Germinal center (tissue), 1 donor: Measurements from ENCODE around the gene SCN8A.
"Not testable (repeated sequence)": the region's sequence is repeated elsewhere in the genome, so short reads cannot be mapped to it uniquely, and the experiment has no call there.

Source experiments
- DNase-seq: peaks from one replicate; pipeline ENCODE4 v3.0.0; 2012; ENCODE audit warnings: mixed read lengths, low spot score

The SCN8A gene

DNA sequence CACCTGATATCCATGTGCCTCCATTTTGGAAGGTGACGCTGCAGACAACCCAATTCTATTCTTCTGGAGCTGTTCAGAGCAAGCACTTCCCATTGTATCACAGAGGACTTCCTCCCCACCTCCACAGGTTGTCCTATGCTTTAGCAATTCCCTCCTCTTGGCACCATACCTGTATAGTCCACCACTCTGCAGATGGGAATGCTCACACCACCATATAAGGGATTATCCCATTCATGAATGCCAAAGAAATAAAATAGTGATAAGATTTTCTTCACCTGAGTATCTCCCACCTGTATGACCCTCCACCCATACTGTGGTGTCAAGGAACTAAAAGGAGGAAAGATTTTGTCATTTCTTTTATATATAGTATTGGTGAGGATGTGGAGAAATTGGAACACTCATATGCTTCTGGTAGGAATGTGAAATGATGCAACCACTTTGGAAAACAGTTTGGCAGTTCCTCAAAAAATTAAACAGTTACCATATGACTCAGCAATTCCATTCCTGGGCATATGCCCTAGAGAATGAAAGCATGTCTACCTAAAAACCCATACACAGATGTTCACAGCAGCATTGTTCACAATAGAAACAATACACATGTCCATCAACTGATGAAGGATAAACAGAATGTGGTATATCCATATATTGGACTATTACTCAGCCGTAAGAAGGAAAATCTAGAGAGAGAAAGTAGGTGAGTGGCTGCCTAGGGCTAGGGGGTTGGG is 182.3 kb downstream of the SCN8A start:
- no peak for DNase-seq

DNA sequence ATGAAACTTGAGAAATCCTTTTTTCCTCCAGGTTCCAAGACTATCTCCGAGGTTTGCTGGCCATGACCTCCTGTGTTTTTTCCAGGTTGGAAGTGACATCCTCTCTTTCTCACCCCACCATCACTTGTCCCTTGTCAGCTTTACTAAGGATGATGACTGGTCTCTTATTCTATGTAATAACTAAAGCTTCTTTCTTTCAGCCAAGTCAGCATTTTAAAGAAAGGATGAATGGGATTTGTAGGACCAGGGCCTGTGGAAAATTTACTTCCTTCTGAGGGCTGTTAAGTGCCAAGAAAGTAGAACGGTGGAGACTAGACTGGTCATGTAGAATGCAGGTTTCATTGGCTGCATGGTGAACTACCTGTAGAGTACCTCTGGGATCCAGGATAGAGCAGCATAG is 183.9 kb downstream of the SCN8A start:
- DNase-seq, result no peak

DNA sequence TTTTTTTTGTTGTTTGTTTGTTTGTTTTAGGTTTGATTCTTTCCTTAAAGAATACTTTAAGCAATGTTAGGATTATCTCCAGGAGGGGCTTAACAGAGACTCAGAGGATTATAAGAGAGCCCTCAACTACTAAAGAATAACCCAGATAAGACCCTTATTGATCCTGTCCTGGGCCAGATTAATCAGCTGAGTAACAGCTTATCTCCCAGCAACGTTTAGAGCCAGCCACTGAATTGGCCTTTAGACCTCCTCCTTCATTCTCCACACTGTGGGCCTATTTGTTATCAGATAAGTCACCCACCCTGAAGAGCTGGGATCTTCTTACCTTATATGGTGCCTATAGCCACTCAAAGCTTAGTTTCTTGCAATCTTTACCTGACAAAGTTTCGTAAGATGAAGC is 186.4 kb downstream of the SCN8A start:
- DNase-seq, result no peak

DNA sequence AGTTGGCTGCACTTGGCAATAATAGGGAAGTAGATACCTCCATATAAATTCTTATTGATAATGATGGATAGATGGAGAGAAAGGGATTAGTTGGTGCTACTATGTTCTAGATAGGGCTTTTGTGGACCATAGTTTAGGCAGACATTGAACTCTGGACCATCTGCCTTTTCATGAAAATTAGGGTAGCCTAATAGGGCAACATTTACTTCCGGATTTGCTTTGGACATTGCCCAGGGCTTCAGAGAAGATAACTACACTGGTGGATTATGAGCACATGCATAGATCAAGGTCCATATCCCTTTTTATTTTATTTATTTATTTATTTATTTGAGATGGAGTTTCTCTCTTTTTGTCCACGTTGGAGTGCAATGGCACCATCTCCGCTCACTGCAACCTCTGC is 186.9 kb downstream of the SCN8A start:
- DNase-seq, result no peak

DNA sequence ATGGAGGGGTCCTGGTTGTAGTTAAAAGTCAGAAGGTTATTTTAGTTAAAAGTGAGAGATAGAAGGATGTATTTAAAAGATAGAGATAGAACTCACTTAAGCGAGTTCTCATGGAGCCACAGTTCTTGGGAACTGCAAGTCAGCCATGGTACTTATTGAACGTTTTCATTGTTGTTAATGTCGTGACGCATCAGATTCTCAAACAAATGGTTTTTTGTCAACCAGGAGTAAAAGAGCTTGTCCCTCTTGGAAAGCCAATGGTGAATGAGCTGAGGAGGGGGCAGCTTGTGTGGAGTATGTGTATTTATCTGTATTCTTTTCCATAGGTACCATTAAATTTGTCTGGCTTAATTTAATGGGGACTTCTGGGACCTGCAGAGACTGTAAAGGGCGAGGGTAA is 188.8 kb downstream of the SCN8A start:
- DNase-seq, result no peak

DNA sequence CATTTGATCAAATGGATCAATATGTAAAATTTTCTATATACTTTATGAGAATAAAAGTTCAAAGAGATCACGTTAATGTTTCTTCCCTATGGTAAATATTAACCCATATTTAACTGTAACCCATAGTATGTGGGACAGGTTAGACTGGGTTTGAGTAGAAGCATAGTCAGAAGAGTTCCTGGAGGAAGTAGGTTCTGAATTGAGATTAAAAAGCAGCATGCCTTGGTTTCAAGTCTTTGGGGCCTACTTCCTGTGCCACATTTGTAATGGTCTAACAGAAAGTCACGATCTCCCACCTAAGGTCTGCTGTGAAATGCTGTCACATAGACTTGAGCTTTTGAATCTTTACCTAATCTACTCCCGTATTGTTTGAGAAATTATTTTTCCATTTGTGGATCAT is 193.7 kb downstream of the SCN8A start:
- no peak for DNase-seq

DNA sequence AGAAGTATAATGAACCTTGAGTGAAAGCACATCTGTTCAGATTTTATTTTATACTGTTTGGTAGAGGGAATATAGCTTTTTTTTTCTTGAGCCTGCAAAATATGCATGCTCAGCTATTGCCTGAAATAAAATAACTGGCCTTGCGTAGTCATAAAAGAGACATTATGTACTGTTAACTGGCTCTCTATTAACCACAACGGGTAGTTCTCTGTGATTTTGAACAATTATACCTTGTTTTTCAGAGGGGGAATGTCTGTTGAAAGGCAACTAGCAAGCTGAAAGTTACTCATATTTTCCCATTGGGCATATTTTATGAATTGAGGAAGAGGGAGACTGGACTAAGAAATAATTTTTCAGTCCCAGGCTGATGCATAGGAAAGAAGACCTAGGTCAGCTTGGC is 194.9 kb downstream of the SCN8A start:
- no peak for DNase-seq

DNA sequence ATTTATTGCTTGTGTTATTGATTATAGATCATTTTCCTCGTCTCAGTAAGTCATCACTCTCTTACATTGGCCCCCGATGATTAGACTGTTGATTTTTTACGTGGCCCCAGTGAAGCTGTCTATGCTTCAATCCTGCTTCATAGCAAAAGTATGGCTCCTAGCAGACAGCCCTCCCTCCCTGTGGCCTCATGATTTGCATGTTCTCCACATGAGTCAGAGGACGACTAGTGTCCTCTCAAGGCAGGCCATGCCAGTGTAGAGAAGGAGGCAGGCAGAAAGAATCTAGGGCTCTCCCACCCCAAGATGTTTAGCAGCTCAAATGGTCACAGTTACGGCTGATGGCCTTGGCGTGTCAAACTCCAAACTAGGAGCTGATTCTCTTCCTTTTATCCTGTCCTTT is 197.8 kb downstream of the SCN8A start:
- DNase-seq, result no peak

DNA sequence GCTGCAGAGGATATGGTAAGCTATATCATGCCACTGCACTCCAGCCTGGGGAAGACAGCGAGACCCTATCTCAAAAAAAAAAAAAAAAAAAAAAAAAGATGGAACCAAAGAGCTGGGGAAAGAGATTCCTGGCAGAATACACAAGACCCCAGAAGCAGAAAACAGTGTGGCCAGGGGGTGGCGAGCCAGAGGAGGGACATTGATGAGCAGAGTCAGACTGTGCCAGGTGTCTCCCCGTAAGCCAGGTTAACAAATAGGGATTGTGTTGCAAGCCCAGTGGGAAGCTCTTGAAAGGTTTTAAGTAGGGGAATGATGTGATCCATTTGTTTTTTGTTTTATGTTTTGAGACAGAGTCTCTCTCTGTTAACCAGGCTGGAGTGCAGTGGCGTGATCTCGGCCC is 201.4 kb downstream of the SCN8A start:
- DNase-seq, result no peak

DNA sequence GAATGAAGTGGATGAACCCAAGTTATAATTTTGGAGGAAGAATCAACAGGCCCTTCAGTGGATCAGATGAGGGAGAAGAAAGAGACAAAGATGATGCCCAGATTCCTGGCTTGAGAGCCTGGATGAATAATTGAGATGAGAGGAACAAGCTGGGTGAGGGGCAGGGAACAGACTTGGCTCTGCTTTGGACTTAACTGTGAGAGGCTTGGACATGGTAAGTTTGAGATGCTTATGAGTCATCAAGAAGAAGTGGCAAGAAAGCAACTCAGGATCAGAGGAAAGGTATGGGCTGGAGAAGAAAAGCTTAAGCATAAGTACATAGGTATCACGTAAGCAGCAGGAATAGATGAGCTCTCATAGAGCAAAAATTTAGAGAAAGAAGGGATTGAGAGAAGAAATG is 202.2 kb downstream of the SCN8A start:
- no peak for DNase-seq

DNA sequence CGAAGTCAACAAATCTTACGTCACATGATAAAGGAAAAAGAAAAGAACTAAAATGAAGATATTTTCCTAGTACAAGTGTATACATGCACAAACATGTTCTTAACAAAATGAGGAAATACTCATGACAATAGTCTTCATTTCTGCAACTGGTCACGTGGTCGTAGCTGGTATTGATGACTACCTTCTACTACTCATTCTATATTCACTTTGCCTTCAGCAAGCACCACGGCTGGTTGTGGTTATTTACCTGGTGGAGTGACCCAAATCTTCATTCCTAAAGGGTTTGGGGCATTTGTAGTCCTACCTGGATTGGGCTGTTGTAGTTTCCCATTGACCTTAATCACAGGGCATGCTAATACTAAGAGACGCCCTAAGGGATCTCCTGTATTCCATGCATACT is 206.3 kb downstream of the SCN8A start:
- DNase-seq, result no peak

DNA sequence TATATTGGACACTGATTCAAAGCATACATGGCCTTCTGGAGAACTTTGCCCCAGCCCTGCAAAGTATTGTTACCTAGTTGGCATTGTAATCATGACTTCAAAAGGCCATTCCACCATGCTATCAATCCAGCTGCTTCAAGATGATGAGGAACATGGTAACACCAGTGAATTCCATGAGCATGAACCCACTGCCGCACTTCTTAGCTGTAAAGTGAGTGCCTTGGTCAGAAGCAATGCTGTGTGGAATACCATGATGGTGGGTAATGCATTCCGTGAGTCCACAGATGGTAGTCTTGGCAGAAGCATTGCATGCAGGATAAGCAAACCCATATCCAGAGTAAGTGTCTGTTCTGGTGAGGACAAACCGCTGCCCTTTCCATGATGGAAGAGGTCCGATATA is 207.0 kb downstream of the SCN8A start:
- not testable (repeated sequence) for DNase-seq

DNA sequence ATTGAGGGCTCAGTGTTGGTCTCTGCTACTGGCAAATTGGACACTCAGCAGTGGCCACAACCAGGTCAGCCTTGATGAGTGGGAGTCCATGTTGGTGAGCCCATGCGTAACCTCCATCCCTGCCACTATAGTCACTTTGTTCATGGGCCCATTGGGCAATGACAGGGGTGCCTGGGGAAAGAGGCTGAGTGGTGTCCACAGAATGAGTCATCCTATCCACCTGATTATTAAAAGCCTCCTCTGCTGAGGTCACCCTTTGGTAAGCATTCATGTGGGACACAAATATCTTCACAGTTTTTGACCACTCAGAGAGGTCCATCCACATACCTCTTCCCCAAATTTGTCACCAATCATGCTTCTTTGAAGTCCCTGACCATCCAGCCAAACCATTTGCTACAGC is 207.5 kb downstream of the SCN8A start:
- DNase-seq, result no peak

DNA sequence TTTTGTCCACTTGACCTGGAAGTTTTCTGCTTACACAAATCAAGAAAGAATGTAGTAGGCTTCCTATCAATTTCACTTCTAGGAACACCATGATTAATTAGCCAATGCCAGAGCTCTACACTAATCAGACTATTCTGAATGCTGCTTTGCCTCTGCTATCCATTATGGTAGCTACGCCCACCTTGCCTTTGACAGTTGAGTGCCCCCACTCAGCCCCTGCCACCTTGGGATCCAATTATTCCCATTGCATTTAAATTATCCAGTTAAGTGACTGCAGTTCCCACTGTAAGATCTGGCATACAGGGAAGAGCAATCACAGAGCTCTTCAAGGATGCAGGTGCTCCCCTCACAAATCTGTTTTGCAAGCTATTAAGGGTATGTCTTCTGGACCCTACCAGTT is 210.0 kb downstream of the SCN8A start:
- DNase-seq, result no peak

DNA sequence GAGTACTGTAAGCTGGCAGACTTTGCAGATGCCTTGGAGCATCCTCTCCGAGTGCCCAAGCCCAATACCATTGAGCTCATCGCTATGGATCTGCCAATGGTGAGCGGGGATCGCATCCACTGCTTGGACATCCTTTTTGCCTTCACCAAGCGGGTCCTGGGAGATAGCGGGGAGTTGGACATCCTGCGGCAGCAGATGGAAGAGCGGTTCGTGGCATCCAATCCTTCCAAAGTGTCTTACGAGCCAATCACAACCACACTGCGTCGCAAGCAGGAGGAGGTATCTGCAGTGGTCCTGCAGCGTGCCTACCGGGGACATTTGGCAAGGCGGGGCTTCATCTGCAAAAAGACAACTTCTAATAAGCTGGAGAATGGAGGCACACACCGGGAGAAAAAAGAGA is 215.9 kb downstream of the SCN8A start:
- no peak for DNase-seq

DNA sequence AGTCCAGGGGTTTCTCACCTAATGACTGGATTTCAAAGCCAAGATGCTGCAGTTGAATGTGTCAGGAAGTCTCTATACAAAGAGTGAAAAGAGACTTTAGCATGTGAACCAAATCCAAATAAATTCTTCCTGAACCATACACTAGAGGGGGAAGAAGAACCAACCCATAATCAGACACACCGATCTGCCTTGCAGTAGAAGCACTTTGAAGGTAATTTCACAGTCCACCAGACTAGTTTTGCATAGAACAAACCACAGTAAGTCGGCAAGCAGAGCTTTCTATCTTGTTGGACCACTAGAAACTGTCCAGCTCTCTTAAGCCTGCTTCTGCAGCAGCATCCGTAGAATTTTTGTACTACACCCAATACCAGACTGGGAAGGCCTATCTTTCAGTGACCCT is 218.2 kb downstream of the SCN8A start:
- peak; percentile 38 for DNase-seq

DNA sequence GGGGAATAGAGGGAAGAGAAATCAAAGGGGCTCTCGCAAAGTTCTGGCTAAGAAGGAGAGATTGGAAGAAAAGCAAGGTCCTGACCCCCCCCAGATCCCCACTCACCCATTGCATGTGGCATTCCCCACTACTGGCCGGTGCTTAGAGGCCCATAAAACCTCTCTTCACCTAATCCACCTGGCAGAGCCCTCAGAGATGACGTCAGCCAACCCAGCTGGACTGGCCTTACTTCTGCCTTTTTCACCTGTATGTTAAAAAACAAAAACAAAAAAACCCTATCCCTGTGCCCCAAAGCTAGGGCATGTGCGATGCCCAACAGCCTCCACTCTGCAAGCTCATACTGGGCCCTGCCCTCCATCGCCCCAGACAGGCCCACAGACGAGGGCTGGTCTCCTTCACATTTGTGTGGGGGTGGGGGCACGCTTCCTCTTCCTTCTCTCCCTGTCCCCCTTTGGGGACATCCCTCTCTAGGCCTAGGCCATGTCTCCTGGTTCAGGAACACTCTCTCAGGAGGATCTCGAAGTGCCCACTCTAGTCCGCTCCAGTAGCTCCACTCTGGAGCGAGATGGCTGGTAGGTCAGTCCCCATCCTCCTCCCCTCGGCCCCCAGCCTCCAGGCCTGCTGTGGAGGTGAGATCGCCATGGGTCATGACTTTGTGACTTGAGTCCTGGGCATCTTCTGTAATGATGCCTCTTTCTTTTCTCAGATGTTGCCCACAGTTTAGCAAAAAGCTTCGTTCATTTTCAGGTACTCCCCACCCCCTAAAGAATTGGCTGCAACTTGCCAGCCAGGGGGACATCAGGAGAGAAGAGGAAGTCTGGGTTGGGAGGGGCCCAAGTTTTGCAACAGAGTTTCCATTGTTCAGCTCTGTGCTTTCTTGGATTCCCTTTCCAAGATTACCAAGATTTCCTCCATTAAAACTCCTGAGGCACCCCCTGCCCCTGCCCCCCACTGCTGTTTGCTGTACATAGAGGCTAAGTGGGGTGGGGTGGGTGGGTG is 220.5 kb downstream of the SCN8A start:
- no peak for DNase-seq

DNA sequence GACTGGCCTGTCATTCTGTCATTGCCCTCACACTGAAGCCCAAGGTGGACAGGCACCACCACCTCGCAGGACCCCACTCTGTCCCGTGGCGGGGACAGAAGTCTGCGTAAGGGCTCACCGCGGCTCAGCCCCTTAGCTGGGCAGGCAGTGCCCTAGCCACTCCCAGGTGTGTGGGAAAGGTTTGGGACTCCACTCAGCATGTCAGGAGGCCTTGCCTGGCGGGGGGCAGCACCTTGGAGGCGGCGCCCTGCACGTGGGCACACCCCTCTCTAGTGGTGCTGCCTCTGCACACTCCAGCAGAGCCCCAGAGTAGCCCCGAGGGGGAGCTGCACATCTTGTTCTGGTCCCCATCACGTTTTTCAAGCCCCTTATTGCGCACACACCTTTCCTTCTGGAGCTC is 221.8 kb downstream of the SCN8A start:
- no peak for DNase-seq

DNA sequence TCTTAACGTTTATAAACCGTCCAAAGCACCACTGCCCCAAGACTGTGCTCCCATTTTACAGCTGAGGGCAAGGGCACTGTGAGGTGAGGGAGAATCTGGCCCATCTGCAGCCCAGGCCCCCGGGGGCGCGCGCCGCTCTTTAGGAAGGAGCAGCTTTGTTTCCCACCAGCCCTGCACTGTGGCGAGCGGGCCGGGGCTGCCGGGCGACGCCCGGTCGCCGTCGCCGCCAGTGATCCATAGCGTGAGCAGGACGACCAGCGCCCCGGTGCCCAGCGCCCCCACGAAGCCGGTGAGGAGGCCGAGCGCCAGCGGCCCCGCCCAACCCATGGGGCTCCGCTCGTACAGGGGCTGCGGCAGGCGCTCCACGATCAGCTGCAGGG is 222.9 kb downstream of the SCN8A start:
- no peak for DNase-seq

DNA sequence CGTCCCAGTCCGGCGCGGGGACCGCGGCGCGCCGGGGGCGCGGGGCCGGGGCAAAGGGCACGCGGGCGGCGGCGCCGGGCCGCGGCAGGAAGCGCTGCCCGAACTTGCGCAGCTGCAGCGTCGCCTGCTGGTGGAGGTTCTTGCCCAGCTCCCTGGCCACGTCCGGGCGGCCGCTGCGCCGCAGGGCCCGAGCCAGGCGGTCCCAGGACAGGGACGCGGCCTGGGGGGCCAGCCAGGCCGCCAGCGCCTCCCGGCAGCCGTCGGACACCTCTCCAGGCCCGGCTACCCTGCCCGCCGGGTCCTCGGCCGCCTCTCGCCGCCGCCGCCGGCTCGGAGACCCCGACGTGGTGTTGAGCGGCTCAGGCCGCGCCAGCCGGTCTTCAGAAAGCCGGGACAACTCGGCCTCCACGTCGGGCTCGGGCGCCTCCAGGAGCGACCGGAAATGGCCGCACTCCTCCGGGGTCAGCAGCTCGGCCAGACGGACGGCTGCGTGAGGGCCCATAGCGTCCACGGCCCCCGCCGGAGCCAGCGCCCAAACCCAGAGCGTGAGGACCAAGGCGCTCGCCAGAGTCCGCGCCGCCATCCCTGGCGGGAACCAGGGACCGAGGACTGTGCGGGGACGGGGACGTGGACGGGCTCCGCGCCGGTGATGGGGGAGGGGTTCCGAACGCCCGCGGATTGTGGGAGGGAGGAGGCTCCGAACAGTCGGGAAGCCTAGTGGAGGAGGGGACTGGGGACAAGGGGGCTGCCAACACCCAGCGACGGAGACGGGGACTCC is 223.5 kb downstream of the SCN8A start:
- peak; percentile 74 for DNase-seq

DNA sequence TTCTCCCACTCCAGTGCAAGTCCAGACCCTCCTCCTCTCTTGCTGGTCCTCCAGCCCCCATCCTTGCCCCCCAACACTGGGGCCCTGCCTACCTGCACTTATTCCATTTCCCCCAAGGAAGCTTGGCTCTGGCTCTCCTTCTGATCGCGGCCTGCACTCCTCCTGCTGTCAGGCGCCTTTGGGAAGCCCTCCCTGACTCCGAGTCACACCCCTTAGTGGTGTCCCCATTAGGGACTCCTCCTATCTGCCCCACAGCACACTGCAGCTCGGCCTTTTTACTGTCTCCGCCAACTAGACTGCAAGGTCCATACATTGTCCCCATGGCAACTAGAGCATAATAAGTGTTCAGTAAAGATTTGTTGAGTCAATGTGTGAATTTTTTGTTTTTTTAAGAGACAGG is 224.5 kb downstream of the SCN8A start:
- no peak for DNase-seq
